EL (cell line): ENCODE data around the gene CCDC175.

Experiments used
- DNase-seq: peaks from one replicate; pipeline ENCODE4 v3.0.0-alpha.2; 2016

Gene CCDC175

GRCh38 chr14:59576332-59577294 lies at the start of gene CCDC175:
Gene CCDC175 (minus strand): TSS chr14:59576812. CDS start chr14:59576775, 37 bp downstream.
- DNase-seq = peak; percentile 73

GRCh38 chr14:59622631-59623030 lies 46.0 kb upstream of the CCDC175 start:
- DNase-seq = no peak

GRCh38 chr14:59619061-59619460 lies 42.4 kb upstream of the CCDC175 start:
- DNase-seq = no peak

GRCh38 chr14:59601056-59601455 lies 24.4 kb upstream of the CCDC175 start:
- DNase-seq = no peak

GRCh38 chr14:59600211-59600945 lies 23.8 kb upstream of the CCDC175 start:
- no peak for DNase-seq

- DNase-seq = no peak
These were observed 18.5 kb upstream of the CCDC175 start for GRCh38 chr14:59595071-59595470.

GRCh38 chr14:59591641-59592370 lies 15.2 kb upstream of the CCDC175 start:
- no peak for DNase-seq

GRCh38 chr14:59588101-59588500 lies 11.5 kb upstream of the CCDC175 start:
- no peak for DNase-seq

GRCh38 chr14:59585891-59586554 lies 9.4 kb upstream of the CCDC175 start:
- no peak for DNase-seq

- DNase-seq = peak; percentile 12
These were observed 7.1 kb upstream of the CCDC175 start for GRCh38 chr14:59583755-59584154.

- no peak for DNase-seq
These were observed 6.4 kb upstream of the CCDC175 start for GRCh38 chr14:59582845-59583509.

GRCh38 chr14:59582161-59582560 lies 5.5 kb upstream of the CCDC175 start:
- DNase-seq = no peak

GRCh38 chr14:59580911-59581310 lies 4.3 kb upstream of the CCDC175 start:
- no peak for DNase-seq

GRCh38 chr14:59570122-59570521 lies 6.5 kb downstream of the CCDC175 start:
- no peak for DNase-seq

- DNase-seq = no peak
These were observed 9.9 kb downstream of the CCDC175 start for GRCh38 chr14:59566725-59567124.

- DNase-seq = no peak
These were observed 10.3 kb downstream of the CCDC175 start for GRCh38 chr14:59566296-59566695.

GRCh38 chr14:59565087-59565486 lies 11.5 kb downstream of the CCDC175 start:
- no peak for DNase-seq

- no peak for DNase-seq
These were observed 12.2 kb downstream of the CCDC175 start for GRCh38 chr14:59564366-59564765.

- no peak for DNase-seq
These were observed 29.3 kb downstream of the CCDC175 start for GRCh38 chr14:59547310-59547709.

- no peak for DNase-seq
These were observed 32.7 kb downstream of the CCDC175 start for GRCh38 chr14:59543873-59544272.

- no peak for DNase-seq
These were observed 34.9 kb downstream of the CCDC175 start for GRCh38 chr14:59541731-59542130.

- no peak for DNase-seq
These were observed 35.8 kb downstream of the CCDC175 start for GRCh38 chr14:59540852-59541251.
